Endodermal cell (in vitro differentiated cells): Measurements from ENCODE around the gene CENPX. TPM values are rescaled to one million over a fixed set of nuclear protein-coding genes. Genes with fewer than 3 reads are reported as not detected.

Experiments used
- DNase-seq: peaks from one replicate; pipeline ENCODE4 v3.0.0-alpha.2; 2017
- H3K27ac ChIP-seq: 2 replicates; pipeline ENCODE4 v1.5.1; 2013; ENCODE audit warnings: mild to moderate bottlenecking, low read depth, low read length, moderate library complexity
- H3K27me3 ChIP-seq: 2 replicates; pipeline ENCODE4 v1.6.1; 2013; ENCODE audit warnings: mild to moderate bottlenecking, low read length, moderate library complexity; ENCODE audit not compliant: insufficient read depth, control insufficient read depth, poor library complexity, severe bottlenecking
- H3K36me3 ChIP-seq: 2 replicates; pipeline ENCODE4 v1.7.0; 2013; ENCODE audit warnings: mild to moderate bottlenecking, low read length, moderate library complexity; ENCODE audit not compliant: control insufficient read depth, insufficient read depth
- H3K4me1 ChIP-seq: one replicate; pipeline ENCODE4 v1.7.0; 2013; ENCODE audit warnings: low read length; ENCODE audit not compliant: control insufficient read depth, insufficient read depth
- H3K4me3 ChIP-seq: 2 replicates; pipeline ENCODE4 v1.5.1; 2013; ENCODE audit warnings: mild to moderate bottlenecking, low read length, moderate library complexity
- H3K9ac ChIP-seq: 2 replicates; pipeline ENCODE4 v1.6.1; 2013; ENCODE audit warnings: mild to moderate bottlenecking, low read length, moderate library complexity; ENCODE audit not compliant: poor library complexity, severe bottlenecking; ENCODE audit errors: extremely low read depth
- H3K9me3 ChIP-seq: 2 replicates; pipeline ENCODE4 v1.6.1; 2013; ENCODE audit warnings: mild to moderate bottlenecking, low read length, moderate library complexity; ENCODE audit not compliant: control insufficient read depth
- H3K27ac Mint-ChIP-seq: 2 replicates; pipeline ENCODE4 v1.8.0; 2020; ENCODE audit warnings: mixed read lengths
- H3K27me3 Mint-ChIP-seq: 2 replicates; pipeline ENCODE4 v1.8.0; 2021; ENCODE audit warnings: mild to moderate bottlenecking, mixed read lengths; ENCODE audit not compliant: insufficient read depth
- H3K36me3 Mint-ChIP-seq: 2 replicates; pipeline ENCODE4 v1.8.0; 2020; ENCODE audit warnings: low read depth, mixed read lengths
- H3K4me1 Mint-ChIP-seq: 2 replicates; pipeline ENCODE4 v1.8.0; 2020; ENCODE audit warnings: mixed read lengths
- H3K4me3 Mint-ChIP-seq: 2 replicates; pipeline ENCODE4 v1.8.0; 2020; ENCODE audit warnings: mild to moderate bottlenecking, moderate library complexity, mixed read lengths
- H3K9me3 Mint-ChIP-seq: 2 replicates; pipeline ENCODE4 v1.8.0; 2020; ENCODE audit warnings: mild to moderate bottlenecking, mixed read lengths
- CTCF ChIP-seq: fragments of 200-600 bp; sonication (generic); conservative IDR thresholded peaks from 2 replicates; pipeline ENCODE4 v1.5.0; 2021; ENCODE audit warnings: antibody characterized with exemption, mild to moderate bottlenecking
- WGBS, 2 experiments: methylation state at CpG; one replicate each; pipeline versions ENCODE4 v1.1.5 to v1.1.7; 2013; ENCODE audit warnings: missing lambda C conversion rate in 2 of 2, mixed read lengths in 1 of 2; ENCODE audit not compliant: insufficient coverage in 1 of 2, insufficient read length in 1 of 2; 5-methylcytosine and 5-hydroxymethylcytosine counted together
- total RNA-seq, 2 donors: library from RNA; stranded (reverse); fragmentation: NEBNext Ultra II Directional in 1 of 2; extraction: Animal tissue kit (Norgen Biotek cat#: 25700) in 1 of 2; gene quantifications; 2 replicates in 1 of 2; 3 replicates in 1 of 2; pipeline ENCODE4 v1.2.1, GENCODE V29; 2021

CENPX gene
- total RNA-seq, 2 donors from 2014 or later = 80.0 to 85.0 TPM

- no peaks in the 10 kb centered on the region for H3K4me1 ChIP-seq
- no peaks in the 10 kb centered on the region for H3K27me3 ChIP-seq
- WGBS, 2 experiments = 81 to 88% methylated on average over 8 to 19 of the region's 19 CpGs
- H3K9ac ChIP-seq = no peak overlapping the region
- H3K36me3 ChIP-seq = no peaks in the 10 kb centered on the region
- TF ChIP-seq CTCF = no peak
- Mint-ChIP-seq H3K4me1 (no peaks in the 10 kb centered on the region), H3K36me3 (peaks cover 2% of the 10 kb centered on the region), H3K27ac (no peak overlapping the region), H3K9me3 (no peaks in the 10 kb centered on the region), H3K4me3 (no peak overlapping the region), H3K27me3 (no peaks in the 10 kb centered on the region)
- no peak overlapping the region for H3K4me3 ChIP-seq
- H3K27ac ChIP-seq = peak overlapping the region; percentile 81
- no peaks in the 10 kb centered on the region for H3K9me3 ChIP-seq
- no peak for DNase-seq
Measured at GRCh38 chr17:82012640-82013295, 9.9 kb downstream of the CENPX start.

- 84 to 92% methylated on average over 10 to 20 of the region's 20 CpGs for WGBS, 2 experiments
- H3K27me3 ChIP-seq = no peaks in the 10 kb centered on the region
- H3K36me3 ChIP-seq = no peaks in the 10 kb centered on the region
- H3K27me3 Mint-ChIP-seq = no peaks in the 10 kb centered on the region
- H3K4me3 Mint-ChIP-seq = no peak overlapping the region
- no peak for DNase-seq
- no peak overlapping the region for H3K27ac Mint-ChIP-seq
- peak overlapping the region; percentile 81 for H3K27ac ChIP-seq
- no peak overlapping the region for H3K4me3 ChIP-seq
- no peak overlapping the region for H3K9ac ChIP-seq
- H3K36me3 Mint-ChIP-seq = peaks cover under 1% of the 10 kb centered on the region
- no peaks in the 10 kb centered on the region for H3K4me1 Mint-ChIP-seq
- H3K9me3 Mint-ChIP-seq = no peaks in the 10 kb centered on the region
- H3K9me3 ChIP-seq = no peaks in the 10 kb centered on the region
- no peaks in the 10 kb centered on the region for H3K4me1 ChIP-seq
- no peak for TF ChIP-seq CTCF
Measured at GRCh38 chr17:82012261-82012639, 10.4 kb downstream of the CENPX start.

- H3K27ac Mint-ChIP-seq = no peak overlapping the region
- no peak overlapping the region for H3K9ac ChIP-seq
- no peak for TF ChIP-seq CTCF
Measured at GRCh38 chr17:82011617-82012187, 11.0 kb downstream of the CENPX start.

More at GRCh38 chr17:82011617-82012187, 11.0 kb downstream of the CENPX start:
- WGBS, 2 experiments = 95% methylated on average over 8 to 19 of the region's 19 CpGs
- Histone ChIP-seq H3K27me3 (no peaks in the 10 kb centered on the region), H3K36me3 (no peaks in the 10 kb centered on the region), H3K4me1 (no peaks in the 10 kb centered on the region), H3K4me3 (no peak overlapping the region), H3K9me3 (no peaks in the 10 kb centered on the region), H3K27ac (peak overlapping the region; percentile 81)
- DNase-seq = no peak
- Mint-ChIP-seq H3K9me3 (no peaks in the 10 kb centered on the region), H3K4me3 (no peak overlapping the region), H3K36me3 (no peaks in the 10 kb centered on the region), H3K4me1 (no peaks in the 10 kb centered on the region), H3K27me3 (no peaks in the 10 kb centered on the region)
